ENCODE results near the gene EIF4E3.
A peak's percentile ranks its signal among the peaks of the same experiment; 100 is the strongest.

Gene EIF4E3

DNA sequence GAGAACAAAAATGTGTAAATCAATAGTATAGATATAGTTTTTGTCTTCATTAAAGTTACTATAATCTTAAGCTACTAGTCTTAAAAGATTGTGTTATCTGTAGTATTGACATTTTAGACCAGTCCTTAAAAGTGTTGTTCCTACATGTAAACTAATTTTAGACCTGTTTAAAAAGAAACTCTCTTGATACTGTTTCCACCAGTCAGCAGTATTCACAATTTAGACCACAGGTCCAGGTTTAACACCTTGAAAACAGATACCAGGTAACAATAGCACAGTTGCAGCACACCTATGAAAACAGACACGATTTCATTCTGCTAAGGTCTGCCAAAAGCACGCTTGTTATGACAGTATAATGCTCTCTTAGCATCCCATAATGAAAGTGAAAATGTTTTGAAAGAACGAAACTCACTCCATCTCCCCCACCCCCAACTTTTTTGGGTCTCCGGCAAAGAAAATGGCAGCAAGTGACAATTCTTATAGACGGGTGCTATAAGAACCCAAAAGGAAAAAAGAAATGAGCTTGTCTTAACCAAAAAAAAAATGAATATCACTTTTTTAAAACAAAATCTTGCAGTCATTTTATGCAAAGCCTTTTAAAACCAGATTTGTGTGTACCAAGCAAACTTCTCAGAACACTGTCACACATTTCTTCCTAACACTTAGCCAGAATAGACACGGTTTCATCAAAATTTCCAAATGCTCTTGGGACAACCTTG is 1.6 kb downstream of the EIF4E3 start:
- DNase-seq (ENCODE audit: low read depth) = no peak

- no peak for DNase-seq (ENCODE audit: low read depth)
Measured at GRCh38 chr3:71722693-71723092, 2.5 kb downstream of the EIF4E3 start.

- DNase-seq (ENCODE audit: low read depth) = no peak
Measured at GRCh38 chr3:71721651-71722157, 3.5 kb downstream of the EIF4E3 start.

DNA sequence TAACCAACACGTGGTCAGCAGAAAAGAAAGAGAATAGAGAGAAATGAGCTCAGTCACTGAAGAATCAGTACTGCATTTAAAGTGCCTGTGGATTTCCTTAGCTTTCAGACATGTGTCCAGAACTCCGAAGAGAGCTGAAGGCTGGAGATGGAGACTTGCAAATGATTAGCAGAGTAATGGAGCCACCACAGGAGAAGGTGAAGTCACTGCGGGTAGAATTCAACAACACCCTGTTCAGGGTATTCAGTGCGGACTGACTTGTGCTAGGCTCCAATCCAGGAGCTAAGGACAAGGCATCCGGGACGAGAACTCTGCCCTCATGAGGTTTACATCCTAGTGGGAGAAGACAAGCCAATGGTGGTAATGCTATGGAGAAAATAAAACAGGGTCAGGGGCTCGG is 4.2 kb downstream of the EIF4E3 start:
- no peak for DNase-seq (ENCODE audit: low read depth)

DNA sequence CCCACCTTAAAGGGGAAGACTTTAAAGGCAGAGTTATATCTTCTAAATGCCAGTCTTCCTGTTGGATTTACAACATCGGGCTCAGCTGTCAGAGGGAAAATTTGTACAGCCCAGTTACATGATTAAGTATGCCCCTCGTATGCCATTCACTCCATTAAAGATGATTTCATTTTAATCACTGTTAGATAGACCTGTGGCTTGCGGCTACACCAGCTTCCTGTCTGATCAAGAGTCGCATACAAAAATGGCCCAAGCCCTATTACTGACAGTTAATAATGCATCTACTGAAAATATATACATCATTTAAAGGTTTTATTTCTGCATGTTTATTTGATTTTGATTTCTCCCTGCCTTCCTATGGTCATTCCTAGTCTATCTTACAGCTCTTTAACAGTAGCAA is 7.1 kb downstream of the EIF4E3 start:
- DNase-seq (ENCODE audit: low read depth) = no peak

DNA sequence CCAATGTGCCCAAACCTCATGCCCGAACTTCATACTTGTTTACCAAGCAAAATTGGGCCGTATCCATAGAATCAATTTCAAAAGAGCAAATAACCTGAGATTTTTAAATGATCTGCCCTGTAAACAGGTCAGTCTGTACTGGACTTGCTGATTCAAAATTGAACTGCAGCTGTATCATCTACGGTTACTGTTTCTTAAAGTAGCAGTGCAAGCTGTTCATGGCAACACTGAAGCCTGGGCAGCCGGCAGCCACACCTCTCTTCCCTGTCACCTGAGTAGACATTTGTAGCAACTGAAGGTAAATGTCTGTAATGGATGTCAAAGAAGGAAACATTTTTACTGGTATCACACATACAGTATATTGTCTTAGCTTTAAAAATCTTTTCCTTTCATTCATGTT is 10.6 kb downstream of the EIF4E3 start:
- DNase-seq (ENCODE audit: low read depth) = no peak

- no peak for DNase-seq (ENCODE audit: low read depth)
Measured at GRCh38 chr3:71713041-71713440, 12.2 kb downstream of the EIF4E3 start.

- DNase-seq (ENCODE audit: low read depth) = peak; percentile 57
Measured at GRCh38 chr3:71710906-71711494, 14.2 kb downstream of the EIF4E3 start.

DNA sequence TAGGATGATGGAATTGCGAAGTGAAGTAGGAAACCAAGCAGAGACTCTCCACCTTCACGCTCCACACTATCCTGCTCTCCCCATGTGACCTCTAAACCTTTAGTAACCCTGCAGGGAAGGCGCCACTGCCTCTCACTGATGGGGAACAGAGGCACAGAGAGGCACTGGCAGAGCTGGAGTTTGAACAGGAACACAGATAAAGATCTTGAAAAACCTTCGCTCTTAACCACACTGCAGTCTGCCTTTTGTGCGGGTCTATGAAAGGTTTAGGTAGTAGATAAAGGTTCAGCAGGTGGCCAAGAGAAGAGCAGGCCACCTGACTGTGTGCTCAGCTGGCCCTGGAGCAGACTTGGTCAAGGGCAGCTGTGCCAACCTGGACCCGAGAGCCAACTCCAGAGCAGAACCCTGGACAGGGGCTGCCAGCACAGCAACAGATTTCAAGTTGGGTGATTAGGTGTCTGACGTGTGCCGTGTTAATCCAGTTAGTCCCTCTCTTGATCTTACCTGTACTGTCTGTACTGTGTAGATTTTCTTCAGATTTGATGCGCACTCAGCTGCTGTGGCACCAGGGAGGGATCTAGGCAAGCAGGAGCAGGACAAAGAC is 15.2 kb downstream of the EIF4E3 start:
- DNase-seq (ENCODE audit: low read depth) = no peak

- no peak for DNase-seq (ENCODE audit: low read depth)
Measured at GRCh38 chr3:71708476-71709105, 16.6 kb downstream of the EIF4E3 start.

GRCh38 chr3:71707595-71707994 is 17.6 kb downstream of the EIF4E3 start:
- DNase-seq (ENCODE audit: low read depth) = no peak

DNA sequence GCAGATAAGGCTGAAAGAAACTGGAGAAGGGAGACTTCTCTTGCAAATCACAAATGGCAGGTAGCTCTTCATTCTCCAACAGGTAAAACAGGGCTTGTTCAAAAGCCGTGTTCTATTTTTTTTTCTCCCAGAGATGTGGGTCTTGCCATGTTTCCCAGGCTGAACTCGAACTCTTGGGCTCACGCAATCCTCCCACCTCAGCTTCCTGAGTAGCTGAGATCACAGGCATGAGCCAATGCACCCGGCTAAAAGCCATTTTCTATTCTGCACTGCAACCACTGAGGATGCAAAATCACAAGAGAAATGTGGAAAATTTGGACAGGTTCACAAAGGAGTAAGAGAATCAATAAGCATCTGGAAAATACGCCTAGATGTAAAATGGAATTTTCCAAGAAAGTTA is 19.5 kb downstream of the EIF4E3 start:
- DNase-seq (ENCODE audit: low read depth) = no peak

GRCh38 chr3:71704915-71705314 is 20.3 kb downstream of the EIF4E3 start:
- no peak for DNase-seq (ENCODE audit: low read depth)

GRCh38 chr3:71703797-71704196 is 21.4 kb downstream of the EIF4E3 start:
- DNase-seq (ENCODE audit: low read depth) = no peak

- DNase-seq (ENCODE audit: low read depth) = no peak
Measured at GRCh38 chr3:71702131-71703024, 22.8 kb downstream of the EIF4E3 start.

GRCh38 chr3:71701251-71701762 is 23.9 kb downstream of the EIF4E3 start:
- no peak for DNase-seq (ENCODE audit: low read depth)

DNA sequence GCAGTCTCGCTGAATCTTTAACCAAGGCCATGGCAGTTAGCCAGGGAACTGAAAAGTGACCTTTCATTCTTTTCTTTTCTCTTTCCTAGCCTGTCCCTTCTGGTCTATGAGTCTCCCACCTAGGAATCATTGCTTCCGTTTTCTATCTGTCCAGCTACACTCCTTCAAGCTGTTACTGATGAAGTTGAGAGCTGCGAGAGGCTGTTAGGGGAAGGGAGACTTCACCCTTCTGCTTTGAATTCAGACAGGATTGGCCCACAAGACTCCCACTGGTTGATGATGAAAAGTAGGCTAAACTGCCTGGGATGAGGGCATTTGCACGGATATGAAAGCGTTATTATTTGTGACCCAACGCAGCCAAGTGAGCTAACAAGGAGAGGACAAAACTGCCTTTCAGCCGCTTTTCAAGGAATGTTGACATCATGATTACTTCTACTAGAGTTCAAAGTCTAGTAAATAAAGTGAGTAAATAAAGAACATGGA is 30.2 kb downstream of the EIF4E3 start:
- no peak for DNase-seq (ENCODE audit: low read depth)

DNA sequence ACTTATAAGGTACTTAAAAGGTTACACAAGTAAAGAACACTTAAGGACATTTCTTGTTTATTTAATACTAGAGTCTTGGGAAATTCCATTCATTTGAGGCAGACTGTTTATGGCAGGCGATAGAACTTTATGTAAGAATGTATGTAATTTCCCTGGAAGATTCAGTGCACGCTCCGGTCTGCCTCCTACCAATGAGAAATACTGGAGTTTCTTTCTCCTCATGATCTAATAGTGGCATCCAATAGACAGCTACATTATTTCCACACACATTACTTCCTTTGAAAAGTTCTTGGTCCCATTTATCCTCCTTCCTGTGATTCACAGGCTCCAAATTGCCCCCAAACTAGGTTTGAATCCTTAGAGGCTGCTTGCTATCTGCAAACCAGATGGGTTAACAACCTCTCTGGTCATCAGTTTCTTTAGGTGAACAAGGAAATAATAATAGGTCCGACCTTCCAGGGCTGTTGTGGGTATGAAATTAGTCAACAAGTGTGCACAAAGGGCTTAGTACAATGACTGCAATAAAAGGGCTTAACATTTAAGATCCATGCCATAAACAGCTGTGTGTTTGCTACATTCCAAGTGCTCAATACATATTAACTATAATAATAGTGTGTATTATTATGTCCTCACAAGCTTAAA is 30.7 kb downstream of the EIF4E3 start:
- DNase-seq (ENCODE audit: low read depth) = peak; percentile 80

GRCh38 chr3:71693641-71694040 is 31.6 kb downstream of the EIF4E3 start:
- DNase-seq (ENCODE audit: low read depth) = no peak

DNA sequence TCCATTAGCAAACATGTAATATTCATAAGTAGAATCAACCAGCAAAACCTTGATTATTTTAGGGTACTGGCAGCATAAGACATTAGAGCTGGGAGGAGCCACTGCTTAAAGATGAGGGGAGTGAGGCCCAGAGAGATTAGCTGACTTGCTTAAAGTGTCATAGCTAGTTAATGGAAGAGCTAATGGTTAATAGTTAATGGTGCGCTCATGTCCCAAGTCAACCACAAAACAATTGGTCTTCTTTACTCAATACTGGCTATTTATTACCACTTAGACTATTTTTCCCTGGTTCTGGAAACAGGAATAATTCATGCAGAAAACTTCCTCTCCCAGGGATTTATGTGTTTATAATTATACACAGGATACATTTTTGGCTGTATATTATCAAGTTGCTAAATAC is 33.1 kb downstream of the EIF4E3 start:
- DNase-seq (ENCODE audit: low read depth) = no peak

DNA sequence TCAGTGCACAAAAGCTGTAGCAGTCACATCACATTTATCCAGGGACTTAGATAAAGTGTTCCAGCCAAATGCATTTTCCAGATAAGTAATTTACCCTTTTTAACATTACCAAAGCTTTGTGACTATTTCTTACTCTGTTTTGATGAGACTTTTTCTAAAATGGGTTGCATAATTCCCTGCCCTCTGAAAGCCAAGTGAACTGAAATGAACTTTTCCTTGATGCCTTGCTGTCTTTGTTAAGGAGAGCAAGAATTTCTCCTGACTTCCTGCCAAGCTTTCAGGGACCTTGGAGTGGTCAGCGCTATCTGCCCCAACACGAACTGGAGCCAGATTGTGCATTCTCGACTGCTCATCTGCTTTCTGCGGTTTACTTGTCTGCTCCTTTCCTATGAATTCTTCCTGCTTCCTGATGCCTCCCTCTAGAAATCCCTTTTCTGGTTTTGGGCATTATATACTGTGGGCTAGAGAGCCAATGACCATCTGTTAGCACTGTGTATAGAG is 34.8 kb downstream of the EIF4E3 start:
- DNase-seq (ENCODE audit: low read depth) = peak; percentile 74
